Effector memory CD4-positive, alpha-beta T cell (primary cell): ENCODE measurements around the gene HAL.
A peak's percentile ranks its signal among the peaks of the same experiment; 100 is the strongest.

ENCODE experiments used
- DNase-seq, 3 donors: peaks; one replicate each; pipeline ENCODE4 v3.0.0-alpha.2; 2020
- H3K27ac ChIP-seq: 2 replicates; pipeline ENCODE4 v1.7.0; 2013; ENCODE audit warnings: mild to moderate bottlenecking, low read length, moderate library complexity; ENCODE audit not compliant: insufficient read depth, poor library complexity, severe bottlenecking
- H3K27me3 ChIP-seq: replicated peaks from 2 replicates; pipeline ENCODE4 v1.7.0; 2013; ENCODE audit warnings: mild to moderate bottlenecking, low read length; ENCODE audit not compliant: insufficient read depth, control insufficient read depth, poor library complexity, severe bottlenecking
- H3K36me3 ChIP-seq: 2 replicates; pipeline ENCODE4 v1.7.0; 2013; ENCODE audit warnings: mild to moderate bottlenecking, low read length, moderate library complexity; ENCODE audit not compliant: control insufficient read depth, insufficient read depth
- H3K4me1 ChIP-seq: 2 replicates; pipeline ENCODE4 v1.7.0; 2013; ENCODE audit warnings: low read length, mild to moderate bottlenecking; ENCODE audit not compliant: control insufficient read depth, insufficient read depth, poor library complexity, severe bottlenecking
- H3K4me3 ChIP-seq: 2 replicates; pipeline ENCODE4 v1.7.0; 2013; ENCODE audit warnings: low read length, low read depth, mild to moderate bottlenecking; ENCODE audit not compliant: insufficient read depth, poor library complexity, severe bottlenecking
- H3K9me3 ChIP-seq: 2 replicates; pipeline ENCODE4 v1.7.0; 2013; ENCODE audit warnings: mild to moderate bottlenecking, low read length, moderate library complexity; ENCODE audit not compliant: control insufficient read depth

Gene HAL

DNA sequence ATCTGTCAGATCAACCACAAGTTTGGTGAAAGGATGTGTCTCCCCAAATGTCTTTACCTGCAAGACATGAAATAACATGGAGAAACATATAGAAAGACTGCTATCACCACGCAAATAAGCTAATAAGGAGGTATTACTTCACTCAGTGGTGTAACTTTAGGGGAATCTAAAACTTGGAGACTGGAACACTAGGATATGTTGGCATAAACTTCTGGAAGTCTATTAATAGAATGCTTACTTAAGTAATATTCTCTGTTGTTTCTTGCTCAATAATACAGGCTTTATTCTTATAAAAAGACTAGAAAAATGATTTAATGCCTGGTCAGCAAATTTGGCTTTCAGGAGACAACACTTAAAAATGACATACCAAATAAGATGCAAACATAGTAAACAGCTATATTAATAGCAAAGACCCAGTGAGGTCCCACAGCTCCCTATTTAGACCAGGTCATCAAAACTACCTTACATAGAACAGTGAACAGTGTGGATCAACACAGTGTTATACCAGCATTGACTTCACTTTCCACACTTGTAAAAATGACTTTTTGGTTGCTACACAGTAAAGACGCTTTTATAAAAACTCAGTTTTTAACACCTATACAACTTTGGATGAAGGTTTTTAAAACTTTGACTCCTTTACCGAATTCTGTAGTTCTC is 18.9 kb upstream of the HAL start:
- Histone ChIP-seq H3K4me1 (no peaks in the 10 kb centered on the region), H3K36me3 (peaks cover 57% of the 10 kb centered on the region), H3K9me3 (no peaks in the 10 kb centered on the region), H3K27ac (no peak overlapping the region), H3K4me3 (no peak overlapping the region), H3K27me3 (no peaks in the 10 kb centered on the region)
- no peak for DNase-seq

DNA sequence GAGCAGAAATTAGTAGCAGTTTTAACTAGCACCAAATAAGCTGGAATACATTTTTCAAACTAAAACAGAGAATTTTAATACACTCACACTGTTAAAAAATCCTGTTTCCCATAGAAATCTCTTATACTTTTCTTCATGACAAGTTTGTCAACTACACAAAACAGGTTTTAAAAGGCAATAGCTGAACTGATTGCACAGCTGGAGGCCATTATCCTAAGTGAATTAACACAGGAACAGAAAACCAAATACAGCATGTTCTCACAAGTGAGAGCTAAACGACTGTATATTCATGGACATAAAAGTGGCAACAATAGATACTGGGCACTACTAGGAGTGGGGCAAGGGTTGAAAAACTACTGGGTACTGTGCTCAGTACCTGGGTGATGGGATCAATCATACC is 11.6 kb upstream of the HAL start:
- no peak for DNase-seq
- Histone ChIP-seq H3K9me3 (no peaks in the 10 kb centered on the region), H3K27me3 (no peaks in the 10 kb centered on the region), H3K36me3 (peaks cover 68% of the 10 kb centered on the region), H3K4me3 (no peak overlapping the region), H3K27ac (no peak overlapping the region), H3K4me1 (no peaks in the 10 kb centered on the region)

DNA sequence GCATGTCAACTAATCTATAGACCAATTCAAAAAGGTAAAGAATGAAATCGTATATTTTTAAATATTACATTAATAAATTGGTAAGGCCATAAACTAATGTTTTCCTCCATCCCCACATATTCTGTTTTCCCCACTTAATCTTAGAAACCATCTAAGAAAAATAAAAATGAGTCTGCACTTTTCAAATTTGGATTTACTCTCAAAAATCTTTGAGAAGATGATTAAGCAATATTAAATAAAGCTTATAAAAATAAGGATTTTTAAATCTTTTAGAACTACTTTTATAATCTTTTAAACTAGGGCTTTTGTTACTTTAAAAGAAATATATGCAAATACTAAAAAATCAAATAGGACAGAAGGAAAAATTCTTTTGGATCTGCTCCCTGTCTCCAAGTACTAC is 10.6 kb upstream of the HAL start:
- no peak for DNase-seq
- Histone ChIP-seq H3K36me3 (peaks cover 59% of the 10 kb centered on the region), H3K4me1 (no peaks in the 10 kb centered on the region), H3K27me3 (no peaks in the 10 kb centered on the region), H3K4me3 (no peak overlapping the region), H3K27ac (no peak overlapping the region), H3K9me3 (no peaks in the 10 kb centered on the region)

DNA sequence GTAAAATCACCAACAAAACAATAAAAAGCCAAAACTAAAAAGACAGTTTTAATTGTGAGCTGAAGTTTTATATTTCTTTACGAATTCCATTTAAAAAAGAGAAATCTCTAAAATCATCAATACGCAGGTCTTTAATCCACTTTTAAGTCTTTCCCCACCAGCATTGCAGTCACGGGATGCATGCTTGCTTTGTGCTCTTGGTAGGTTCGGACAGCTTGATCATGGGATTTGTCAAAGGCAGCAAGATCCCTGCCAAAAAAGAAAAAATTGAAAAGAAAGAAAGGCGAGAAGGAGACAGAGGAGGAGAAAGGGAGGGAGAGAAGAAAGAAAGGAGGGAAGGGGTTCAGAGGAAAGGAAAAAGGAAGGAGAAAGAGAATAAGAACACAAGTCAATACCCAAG is 4.7 kb upstream of the HAL start:
- no peaks in the 10 kb centered on the region for H3K4me1 ChIP-seq
- H3K4me3 ChIP-seq, result no peak overlapping the region
- H3K27me3 ChIP-seq, result no peaks in the 10 kb centered on the region
- peaks cover 21% of the 10 kb centered on the region for H3K36me3 ChIP-seq
- no peaks in the 10 kb centered on the region for H3K9me3 ChIP-seq
- DNase-seq, result no peak
- H3K27ac ChIP-seq, result no peak overlapping the region

DNA sequence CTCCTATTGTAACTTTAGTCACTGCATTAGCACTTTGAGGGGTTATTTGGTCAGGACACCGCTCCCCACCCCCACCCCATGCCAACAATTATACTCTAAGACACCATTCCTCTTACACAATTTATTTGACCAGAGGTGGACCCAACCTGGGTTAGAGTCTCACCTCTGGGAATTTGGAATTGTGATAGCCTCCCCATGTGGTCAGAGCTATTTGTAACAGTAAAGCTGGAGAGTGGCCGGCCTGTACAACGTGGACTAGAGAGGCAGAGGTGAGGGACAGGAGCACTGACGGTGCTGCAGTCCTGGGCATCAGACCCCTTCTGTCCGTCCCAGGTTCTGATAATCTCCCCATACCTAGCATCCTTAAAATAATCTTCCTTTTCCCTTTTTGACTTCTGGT is 3.3 kb upstream of the HAL start:
- Histone ChIP-seq H3K36me3 (peaks cover 10% of the 10 kb centered on the region), H3K4me1 (no peaks in the 10 kb centered on the region), H3K4me3 (no peak overlapping the region), H3K27ac (no peak overlapping the region), H3K9me3 (no peaks in the 10 kb centered on the region), H3K27me3 (no peaks in the 10 kb centered on the region)
- no peak for DNase-seq

DNA sequence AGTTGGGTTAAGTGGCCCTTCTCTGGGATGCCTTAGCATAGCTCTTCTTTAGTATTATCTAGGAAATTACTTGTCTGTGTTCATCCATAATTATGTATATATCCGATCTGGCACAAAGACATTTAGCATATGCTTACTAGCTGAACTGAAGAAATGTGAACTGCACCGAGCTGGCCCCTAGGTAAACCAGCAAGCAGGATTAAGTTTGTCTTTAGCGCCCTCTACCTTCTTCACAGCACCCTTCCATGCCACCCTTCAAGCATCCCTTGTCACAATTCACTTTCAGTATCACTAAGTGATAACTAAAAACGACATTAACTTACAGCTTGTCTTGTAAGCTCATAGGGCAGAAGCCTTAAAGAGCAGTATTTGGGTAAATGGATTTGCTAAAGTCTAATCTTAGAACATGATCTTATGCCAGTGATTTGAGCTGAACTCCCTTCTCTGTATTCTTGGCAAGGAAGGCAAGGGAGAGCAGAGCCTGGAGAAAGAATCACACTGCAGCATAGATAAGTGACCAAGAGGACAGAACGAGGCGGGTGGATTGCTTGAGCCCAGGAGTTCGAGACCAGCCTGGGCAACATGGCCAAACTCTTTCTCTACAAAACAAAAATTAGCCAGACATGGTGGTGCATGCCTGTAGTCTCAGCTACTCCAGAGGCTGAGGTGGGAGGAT is 2.6 kb upstream of the HAL start:
- Histone ChIP-seq H3K9me3 (no peaks in the 10 kb centered on the region), H3K4me3 (no peak overlapping the region), H3K27ac (no peak overlapping the region), H3K27me3 (no peaks in the 10 kb centered on the region), H3K4me1 (no peaks in the 10 kb centered on the region), H3K36me3 (peaks cover 5% of the 10 kb centered on the region)
- DNase-seq, result peak in 2 of 3 donors; percentile 8 to 23

DNA sequence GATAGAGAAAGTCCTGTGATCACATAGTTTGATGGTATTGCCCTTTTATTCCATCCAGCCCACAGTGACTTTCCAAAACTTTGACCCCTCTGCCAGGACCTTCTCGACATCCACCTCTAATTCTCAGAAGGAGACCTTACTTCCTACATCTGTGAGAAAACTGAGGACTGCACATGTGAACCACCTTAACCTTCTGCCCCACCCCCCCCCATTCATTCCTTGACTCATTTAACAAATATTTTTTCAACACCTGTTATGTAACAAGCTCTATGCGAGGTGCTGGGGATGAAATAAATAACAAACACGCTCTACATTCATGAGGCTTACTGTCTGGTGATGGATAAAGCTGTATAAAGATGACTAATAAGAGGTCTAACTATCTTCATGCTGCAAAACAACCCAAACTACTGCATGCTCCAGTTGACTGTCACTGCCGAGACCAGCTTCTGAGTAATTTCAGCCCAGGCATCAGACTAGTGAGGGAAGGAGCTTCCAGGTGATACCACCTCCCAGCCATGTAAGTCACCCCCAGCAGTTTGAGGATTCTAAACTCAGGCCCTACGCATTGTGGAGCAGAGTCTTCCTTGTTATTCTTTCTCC is 1.9 kb upstream of the HAL start:
- H3K4me1 ChIP-seq, result no peaks in the 10 kb centered on the region
- H3K4me3 ChIP-seq, result no peak overlapping the region
- no peak for DNase-seq
- peaks cover 3% of the 10 kb centered on the region for H3K36me3 ChIP-seq
- H3K9me3 ChIP-seq, result no peaks in the 10 kb centered on the region
- H3K27me3 ChIP-seq, result no peaks in the 10 kb centered on the region
- no peak overlapping the region for H3K27ac ChIP-seq

DNA sequence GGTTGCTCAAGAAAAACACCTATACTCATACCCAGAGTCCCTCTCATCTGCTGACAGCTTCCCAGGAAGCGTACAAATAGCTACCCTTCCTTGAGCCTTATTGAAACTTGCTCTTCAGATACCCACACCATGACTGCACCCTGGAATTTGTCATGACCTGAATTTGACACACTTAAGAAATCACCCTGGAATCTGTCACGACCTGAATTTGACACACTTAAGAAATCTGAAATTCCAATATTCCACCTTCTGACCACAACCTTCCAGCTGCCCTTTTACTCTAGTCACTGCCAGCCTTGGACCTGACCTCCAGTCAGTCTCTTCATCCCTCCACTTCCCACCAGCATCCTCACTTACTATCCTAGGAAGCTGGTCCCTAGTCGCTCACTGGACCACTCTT is 1.1 kb upstream of the HAL start:
- Histone ChIP-seq H3K4me3 (no peak overlapping the region), H3K36me3 (no peaks in the 10 kb centered on the region), H3K9me3 (no peaks in the 10 kb centered on the region), H3K27ac (no peak overlapping the region), H3K4me1 (no peaks in the 10 kb centered on the region), H3K27me3 (no peaks in the 10 kb centered on the region)
- no peak for DNase-seq

DNA sequence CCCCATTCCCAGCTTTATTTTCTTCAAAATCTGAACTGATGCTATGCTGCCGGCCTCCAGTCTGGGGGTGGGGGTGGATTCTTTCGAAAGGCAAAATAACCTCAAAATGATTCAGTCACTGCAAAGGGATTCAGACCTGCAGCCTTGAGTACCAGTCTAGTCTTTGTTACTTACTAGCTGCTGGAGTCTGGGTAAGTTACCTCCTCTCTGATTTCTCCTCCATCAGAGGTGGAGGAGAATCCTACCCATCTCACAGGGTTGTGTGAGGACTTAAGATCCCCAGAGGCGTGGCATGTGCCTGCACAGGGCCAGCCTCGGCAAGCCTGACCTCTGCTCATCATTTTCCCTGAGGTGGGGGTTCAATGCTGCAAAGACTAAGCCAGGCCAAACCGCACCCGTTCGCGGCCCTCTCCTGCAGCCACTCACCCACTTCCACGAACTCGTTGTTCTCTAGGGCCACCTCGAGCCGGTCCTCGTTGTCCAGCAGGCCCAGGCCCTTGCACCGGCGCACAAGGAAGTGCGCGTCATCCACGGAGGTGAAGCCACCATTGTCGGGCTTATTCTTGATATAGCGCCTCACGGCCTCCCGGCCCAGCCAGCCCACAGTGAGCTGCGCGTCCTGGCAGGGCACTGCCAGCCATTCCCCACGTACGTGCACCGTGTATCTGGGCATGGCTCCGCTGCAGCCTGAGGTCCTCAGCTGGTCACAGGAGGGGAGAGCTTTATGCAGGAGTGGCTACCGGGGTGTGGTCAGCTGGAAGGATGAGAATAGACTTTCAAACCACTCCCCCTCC is 709 bp downstream of the HAL start:
- Histone ChIP-seq H3K36me3 (no peaks in the 10 kb centered on the region), H3K27me3 (no peaks in the 10 kb centered on the region), H3K9me3 (no peaks in the 10 kb centered on the region), H3K4me1 (no peaks in the 10 kb centered on the region), H3K4me3 (no peak overlapping the region), H3K27ac (no peak overlapping the region)
- no peak for DNase-seq

DNA sequence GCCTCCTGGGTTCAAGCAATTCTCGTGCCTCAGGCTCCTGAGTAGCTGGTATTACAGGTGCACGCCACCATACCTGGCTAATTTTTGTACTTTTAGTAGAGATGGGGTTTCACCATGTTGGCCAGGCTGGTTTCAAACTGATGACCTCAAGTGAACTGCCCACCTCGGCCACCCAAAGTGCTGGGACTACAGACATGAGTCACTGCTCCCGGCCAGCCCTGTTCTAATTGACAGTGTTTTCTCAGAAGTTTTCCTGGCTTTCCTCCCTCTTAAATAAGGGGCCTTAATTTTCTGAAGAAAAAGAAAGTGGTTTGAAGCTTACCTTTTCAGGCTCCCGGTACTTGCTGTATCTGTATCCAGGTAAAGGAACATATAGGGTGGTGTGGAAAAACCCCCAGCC is 1.7 kb downstream of the HAL start:
- Histone ChIP-seq H3K27ac (no peak overlapping the region), H3K9me3 (no peaks in the 10 kb centered on the region), H3K36me3 (no peaks in the 10 kb centered on the region), H3K4me1 (no peaks in the 10 kb centered on the region), H3K4me3 (no peak overlapping the region), H3K27me3 (no peaks in the 10 kb centered on the region)
- no peak for DNase-seq
